HG03342 (cell line): ENCODE measurements around the gene KCNQ4.

Source experiments
- ATAC-seq: cut with Tn5 transposase; IDR thresholded peaks from one replicate; pipeline ENCODE4 v1.9.1; 2021; ENCODE audit warnings: mild to moderate bottlenecking, moderate library complexity; ENCODE audit not compliant: unreplicated experiment

The KCNQ4 gene

DNA sequence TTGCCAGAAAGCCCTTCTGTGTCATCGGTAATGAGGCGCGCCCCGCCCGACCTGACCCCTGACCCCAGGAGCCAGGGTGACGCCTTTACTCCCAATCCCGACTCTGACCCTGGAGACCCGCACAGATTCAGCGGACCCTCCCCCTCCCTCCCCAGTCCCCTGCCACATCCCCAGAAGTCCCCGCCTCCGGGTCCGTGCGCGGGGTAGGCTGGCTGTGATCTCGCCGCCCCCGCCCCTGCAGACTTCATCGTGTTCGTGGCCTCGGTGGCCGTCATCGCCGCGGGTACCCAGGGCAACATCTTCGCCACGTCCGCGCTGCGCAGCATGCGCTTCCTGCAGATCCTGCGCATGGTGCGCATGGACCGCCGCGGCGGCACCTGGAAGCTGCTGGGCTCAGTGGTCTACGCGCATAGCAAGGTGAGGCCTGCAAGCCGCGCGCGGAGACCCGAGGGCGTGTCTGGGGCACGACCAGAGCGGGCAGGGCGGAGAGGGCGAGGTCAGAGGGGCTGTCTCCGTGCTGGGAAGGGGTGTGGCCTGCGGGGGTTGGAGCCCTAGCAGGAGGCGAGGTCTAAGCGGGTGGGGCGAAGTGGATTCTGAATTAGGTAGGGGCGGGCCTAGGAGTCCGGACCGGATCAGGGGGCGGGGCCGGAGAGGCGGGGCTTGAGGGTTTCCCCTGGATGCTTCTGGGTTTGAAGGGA, 34.8 kb downstream of the KCNQ4 start:
- ATAC-seq: peak; percentile 80

DNA sequence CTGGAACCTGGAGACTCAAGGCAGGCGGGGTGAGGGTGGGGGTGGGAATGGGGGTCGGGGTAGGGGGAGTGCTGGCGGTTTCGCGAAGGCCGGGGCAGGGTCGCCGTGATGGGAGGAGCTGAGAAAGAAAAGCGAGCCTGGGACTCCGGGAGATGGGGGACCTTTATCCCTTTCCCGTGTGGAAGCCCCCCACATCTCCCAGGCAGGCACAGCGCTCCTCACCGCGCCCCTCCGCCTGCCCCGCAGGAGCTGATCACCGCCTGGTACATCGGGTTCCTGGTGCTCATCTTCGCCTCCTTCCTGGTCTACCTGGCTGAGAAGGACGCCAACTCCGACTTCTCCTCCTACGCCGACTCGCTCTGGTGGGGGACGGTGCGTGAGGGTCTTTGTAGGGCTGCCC, 35.5 kb downstream of the KCNQ4 start:
- ATAC-seq: no peak

DNA sequence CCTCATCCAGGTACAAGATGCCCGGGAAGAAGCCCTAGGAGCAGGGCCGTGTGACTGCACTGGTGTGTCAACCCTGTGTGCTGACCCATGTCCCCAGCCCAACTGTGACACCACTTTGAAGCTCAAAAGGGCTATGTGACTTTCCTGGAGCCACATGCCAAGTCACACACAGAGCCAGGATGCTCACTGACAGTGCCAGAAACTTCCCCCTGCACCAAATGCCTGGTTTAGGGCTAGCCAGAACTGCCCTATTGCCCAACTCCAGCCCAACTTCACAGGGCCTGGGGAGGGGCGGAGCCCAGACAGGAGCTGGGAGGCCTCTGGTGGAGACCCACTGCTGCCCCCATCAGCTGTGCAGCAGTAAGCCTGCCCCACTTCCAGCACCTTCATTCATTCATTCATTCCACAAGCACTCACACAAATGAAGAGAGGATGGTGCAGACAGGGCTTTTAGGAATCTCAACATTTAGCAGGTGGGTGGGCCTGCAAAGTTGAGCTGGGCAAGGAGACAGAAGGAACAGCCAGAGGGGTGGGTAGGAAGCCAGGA, 36.7 kb downstream of the KCNQ4 start:
- no peak for ATAC-seq

- ATAC-seq: no peak
These were observed 37.5 kb downstream of the KCNQ4 start for GRCh38 chr1:40820911-40821693.

DNA sequence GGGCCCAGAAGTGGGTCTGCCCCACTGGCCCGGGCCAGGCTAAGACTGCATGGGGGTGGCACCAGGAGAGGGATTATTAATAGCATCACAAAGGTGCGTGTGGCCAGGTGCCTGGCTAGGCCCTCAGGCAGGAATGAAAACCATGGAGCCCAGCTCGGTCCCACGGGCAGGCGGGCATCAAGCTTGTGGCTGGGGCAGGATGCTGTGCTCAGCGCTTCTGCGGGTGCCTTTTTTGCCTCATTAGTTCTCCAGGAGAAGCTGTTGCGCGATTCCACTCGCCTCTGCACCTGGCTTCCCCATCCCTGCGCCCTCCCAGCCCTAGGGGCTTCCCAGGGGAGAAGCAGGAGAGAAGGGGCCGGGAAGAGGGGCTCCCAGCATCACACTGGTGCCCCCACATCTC, 39.3 kb downstream of the KCNQ4 start:
- no peak for ATAC-seq

DNA sequence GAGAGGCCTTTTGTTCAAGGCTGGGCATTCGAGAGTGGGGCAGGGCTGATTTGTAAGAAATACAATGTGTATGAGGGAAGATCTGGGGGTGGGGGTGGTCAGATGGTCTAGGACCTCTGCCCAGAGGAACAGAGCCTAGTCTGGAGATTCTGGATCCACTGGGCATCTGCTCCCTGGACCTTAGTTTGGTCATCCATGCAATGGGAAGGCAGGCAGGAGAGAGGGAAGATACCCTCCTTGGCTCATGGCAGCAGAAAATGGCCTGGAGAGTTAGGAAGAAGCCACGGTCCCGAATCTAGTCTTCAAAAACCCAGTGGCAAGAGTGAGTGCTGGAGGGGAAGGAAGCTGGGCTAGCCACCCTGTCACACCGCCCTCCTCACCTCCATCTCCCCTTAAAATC, 39.8 kb downstream of the KCNQ4 start:
- no peak for ATAC-seq

GRCh38 chr1:40823983-40824382, 40.4 kb downstream of the KCNQ4 start:
- ATAC-seq: no peak

- ATAC-seq: no peak
These were observed 41.2 kb downstream of the KCNQ4 start for GRCh38 chr1:40824591-40825434.

- peak; percentile 48 for ATAC-seq
These were observed 41.8 kb downstream of the KCNQ4 start for GRCh38 chr1:40825435-40825788.

DNA sequence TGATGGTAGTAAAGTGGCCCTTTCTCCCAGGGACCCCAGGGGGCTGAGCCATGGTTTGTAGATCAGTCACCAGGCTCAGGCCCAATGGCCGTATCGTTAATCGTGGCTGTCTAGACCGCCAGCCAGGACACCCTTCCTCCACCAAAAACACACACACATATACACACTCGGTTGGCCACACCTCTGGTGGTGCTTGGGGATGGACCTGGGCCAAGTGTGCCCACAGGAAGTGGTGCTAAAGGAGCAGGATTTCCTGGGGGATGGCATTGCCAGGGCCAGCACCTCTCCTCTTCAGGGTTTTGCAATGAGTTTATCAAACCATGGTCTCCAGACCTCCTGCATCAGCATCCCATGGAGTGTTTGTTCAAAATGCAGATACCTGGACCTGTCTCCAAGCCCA, 42.4 kb downstream of the KCNQ4 start:
- no peak for ATAC-seq

- no peak for ATAC-seq
These were observed 46.2 kb downstream of the KCNQ4 start for GRCh38 chr1:40829631-40830245.

DNA sequence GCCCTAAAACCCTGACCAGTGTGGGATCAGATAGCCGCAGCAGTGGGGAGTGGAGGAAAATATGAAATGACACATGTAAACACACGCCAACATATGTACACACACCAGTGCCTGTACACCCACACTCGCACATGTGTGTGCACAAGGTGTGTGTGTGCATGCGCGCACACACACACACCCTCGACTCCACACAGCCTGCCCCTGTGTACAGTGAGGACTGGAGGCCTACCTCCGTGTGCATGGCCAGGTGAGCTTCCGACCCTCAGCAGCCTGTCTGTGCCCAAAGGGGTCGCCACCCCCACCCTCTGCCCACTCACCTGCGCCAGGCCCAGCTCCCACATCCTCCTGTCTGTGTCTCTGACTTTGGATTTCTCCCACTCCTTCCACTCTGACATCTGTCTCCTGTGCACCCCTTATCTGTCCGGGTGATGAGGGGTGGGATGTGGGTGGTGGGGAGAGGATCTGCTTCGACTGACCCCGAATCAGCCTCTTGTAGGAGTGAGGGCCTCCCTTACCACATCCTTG, 46.9 kb downstream of the KCNQ4 start:
- no peak for ATAC-seq

DNA sequence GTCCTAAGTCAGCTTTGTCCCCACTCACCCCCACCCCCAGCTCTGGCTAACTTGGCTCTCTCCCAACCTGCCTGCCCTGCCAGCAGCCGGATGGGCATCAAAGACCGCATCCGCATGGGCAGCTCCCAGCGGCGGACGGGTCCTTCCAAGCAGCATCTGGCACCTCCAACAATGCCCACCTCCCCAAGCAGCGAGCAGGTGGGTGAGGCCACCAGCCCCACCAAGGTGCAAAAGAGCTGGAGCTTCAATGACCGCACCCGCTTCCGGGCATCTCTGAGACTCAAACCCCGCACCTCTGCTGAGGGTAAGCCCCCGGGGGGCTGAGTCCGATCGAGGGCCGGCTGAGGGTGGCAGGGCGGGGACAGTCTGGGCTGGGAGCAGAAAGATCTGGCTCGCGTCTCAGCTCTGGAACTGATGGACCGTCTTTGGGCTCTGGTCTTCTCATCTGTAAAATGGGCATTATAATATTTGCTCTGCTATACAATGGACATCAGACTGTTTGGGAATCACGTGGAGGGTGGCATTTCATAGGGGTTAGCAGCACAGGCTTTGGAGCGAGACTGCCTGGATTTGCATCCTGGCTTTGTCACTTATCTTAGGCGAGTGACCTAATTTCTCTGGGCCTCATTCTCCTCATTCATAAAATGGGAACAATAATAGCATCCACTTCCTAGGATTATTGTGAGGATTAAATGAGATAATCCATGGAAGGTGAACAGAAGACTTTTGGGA, 47.6 kb downstream of the KCNQ4 start:
- no peak for ATAC-seq

DNA sequence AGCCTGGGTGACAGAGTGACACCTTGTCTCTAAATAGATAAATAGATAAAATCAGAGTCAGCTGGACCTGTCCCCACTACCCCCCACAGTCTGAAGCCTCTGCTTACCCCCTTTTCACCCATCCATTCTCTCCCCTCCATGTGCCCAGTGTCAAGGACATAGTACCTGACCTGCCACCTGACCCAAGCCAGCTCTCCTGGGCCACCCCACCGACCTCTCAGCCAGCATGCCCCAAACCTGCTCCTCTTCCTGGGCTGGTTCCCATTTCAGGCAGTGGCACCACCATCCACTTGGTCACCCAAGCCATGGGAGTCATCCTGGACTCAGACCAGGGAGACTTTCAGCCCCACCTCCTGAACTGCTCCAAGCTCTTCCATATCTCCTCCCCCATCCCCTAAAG, 50.4 kb downstream of the KCNQ4 start:
- no peak for ATAC-seq

- ATAC-seq: no peak
These were observed 51.5 kb downstream of the KCNQ4 start for GRCh38 chr1:40834968-40835545.

DNA sequence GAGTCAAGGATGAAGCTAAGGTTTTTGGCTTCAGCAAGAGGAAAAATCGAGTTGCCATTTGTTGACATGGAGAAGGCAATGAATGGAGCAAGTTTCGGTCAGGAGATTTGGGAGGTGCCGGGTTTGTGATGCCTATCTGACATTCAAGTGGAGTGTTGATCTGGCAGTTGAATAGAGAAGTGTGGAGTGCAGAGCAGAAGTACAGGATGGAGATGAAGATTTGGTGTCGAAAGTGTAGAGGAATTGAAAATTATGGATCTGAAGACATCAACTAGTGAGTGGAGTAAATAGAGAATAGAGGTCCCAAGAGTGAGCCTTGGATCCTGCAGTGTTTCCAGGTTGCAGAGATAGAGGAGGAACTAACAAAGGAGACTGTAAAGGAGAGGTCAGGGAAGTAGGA, 52.7 kb downstream of the KCNQ4 start:
- ATAC-seq: no peak

DNA sequence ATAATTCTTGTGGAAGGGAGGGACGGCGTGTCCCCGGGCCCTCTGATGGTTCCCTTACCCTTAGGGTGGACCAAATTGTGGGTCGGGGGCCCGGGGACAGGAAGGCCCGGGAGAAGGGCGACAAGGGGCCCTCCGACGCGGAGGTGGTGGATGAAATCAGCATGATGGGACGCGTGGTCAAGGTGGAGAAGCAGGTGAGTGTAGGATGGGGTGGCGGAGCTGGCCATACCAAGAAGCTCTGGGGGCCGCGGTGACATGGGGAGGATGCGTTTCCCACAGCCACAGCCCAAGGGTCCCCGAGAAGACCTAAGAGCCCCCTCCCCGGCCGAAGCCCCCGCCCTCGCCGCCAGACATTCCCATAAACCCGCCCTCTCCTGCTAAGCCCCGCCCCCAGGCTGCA, 54.0 kb downstream of the KCNQ4 start:
- ATAC-seq: no peak

DNA sequence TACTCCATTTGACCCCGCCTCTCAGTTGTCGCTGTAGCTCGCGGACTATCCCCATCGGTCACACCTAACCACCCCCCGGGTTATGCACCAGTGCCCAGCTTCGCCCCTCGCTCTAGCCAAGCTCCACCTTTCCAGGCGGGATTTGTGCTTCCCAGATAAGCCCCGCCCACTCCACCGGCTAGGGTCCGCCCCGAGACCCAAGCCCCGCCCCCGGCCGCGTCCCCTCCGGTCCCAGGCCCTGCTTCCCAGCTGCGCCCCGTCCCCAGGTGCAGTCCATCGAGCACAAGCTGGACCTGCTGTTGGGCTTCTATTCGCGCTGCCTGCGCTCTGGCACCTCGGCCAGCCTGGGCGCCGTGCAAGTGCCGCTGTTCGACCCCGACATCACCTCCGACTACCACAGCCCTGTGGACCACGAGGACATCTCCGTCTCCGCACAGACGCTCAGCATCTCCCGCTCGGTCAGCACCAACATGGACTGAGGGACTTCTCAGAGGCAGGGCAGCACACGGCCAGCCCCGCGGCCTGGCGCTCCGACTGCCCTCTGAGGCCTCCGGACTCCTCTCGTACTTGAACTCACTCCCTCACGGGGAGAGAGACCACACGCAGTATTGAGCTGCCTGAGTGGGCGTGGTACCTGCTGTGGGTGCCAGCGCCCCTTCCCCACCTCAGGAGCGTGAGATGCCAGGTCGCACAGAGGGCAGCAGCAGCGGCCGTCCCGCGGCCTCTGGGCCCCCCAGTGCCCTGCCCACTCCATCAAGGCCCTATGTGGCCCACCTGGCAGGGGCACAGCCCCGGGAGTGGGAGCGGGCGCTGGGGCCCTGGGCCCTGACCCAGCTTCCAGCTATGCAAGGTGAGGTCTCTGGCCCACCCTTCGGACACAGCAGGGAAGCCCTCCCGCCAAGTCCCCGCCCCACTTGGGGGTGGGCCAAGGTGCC, 54.7 kb downstream of the KCNQ4 start:
- no peak for ATAC-seq
